ENCODE data around the gene CSF1. TPM values are rescaled to one million over a fixed set of nuclear protein-coding genes. Genes with fewer than 3 reads are reported as not detected.
A peak's percentile ranks its signal among the peaks of the same experiment; 100 is the strongest.

CSF1 gene
- total and polyA plus RNA-seq, 12 donors = 3.8 to 295 (median 88.5) TPM

- H3K9me3 ChIP-seq (replicated peaks in 1 of 3) = no peaks in the 10 kb centered on the region
- WGBS, 4 donors = 66 to 77% (median 73%) methylated on average over 5 of the region's 5 CpGs
- intact Hi-C loops (cut with DNase I) = no loop called here
- no peak overlapping the region for H3K4me3 ChIP-seq
- TF ChIP-seq CTCF (IDR thresholded peaks at IDR 0.05) (no peak), POLR2A (IDR thresholded peaks at IDR 0.05) (no peak)
- DNase-seq = peak in 2 of 7 donors; percentile 17 to 52
- peak overlapping the region in 2 of 5 donors; percentile 35 to 72 for H3K27ac ChIP-seq
- H3K27me3 ChIP-seq = no peaks in the 10 kb centered on the region
- H3K4me1 ChIP-seq (replicated peaks in 1 of 2) = peaks cover 0 to 12% of the 10 kb centered on the region in 2 donors
- no peaks in the 10 kb centered on the region for H3K36me3 ChIP-seq (replicated peaks in 1 of 2)
Observed at GRCh38 chr1:109864047-109864822, 46.4 kb upstream of the CSF1 start.

GRCh38 chr1:109864930-109865612 is 45.6 kb upstream of the CSF1 start:
- peak overlapping the region in 2 of 5 donors; percentile 35 to 72 for H3K27ac ChIP-seq
- WGBS, 4 donors = 69 to 76% (median 74%) methylated on average over 12 of the region's 12 CpGs

GRCh38 chr1:109866071-109866470 is 44.6 kb upstream of the CSF1 start:
- intact Hi-C loops (cut with DNase I) = no loop called here
- TF ChIP-seq CTCF (IDR thresholded peaks at IDR 0.05) = no peak
- TF ChIP-seq POLR2A (IDR thresholded peaks at IDR 0.05) = no peak

More at GRCh38 chr1:109864930-109865612, 45.6 kb upstream of the CSF1 start:
- intact Hi-C loops (cut with DNase I) = no loop called here
- TF ChIP-seq POLR2A (IDR thresholded peaks at IDR 0.05) = no peak
- no peak for TF ChIP-seq CTCF (IDR thresholded peaks at IDR 0.05)
- H3K4me1 ChIP-seq (replicated peaks in 1 of 2) = peaks cover 0 to 12% of the 10 kb centered on the region in 2 donors
- no peak for DNase-seq
- H3K4me3 ChIP-seq = no peak overlapping the region
- H3K9me3 ChIP-seq (replicated peaks in 1 of 3) = no peaks in the 10 kb centered on the region
- no peaks in the 10 kb centered on the region for H3K36me3 ChIP-seq (replicated peaks in 1 of 2)
- H3K27me3 ChIP-seq = no peaks in the 10 kb centered on the region

More at GRCh38 chr1:109866071-109866470, 44.6 kb upstream of the CSF1 start:
- Histone ChIP-seq H3K27me3 (no peaks in the 10 kb centered on the region), H3K4me1 (replicated peaks in 1 of 2) (peaks cover 0 to 12% of the 10 kb centered on the region in 2 donors), H3K36me3 (replicated peaks in 1 of 2) (no peaks in the 10 kb centered on the region), H3K9me3 (replicated peaks in 1 of 3) (no peaks in the 10 kb centered on the region), H3K27ac (peak overlapping the region in 1 of 5 donors; percentile 17), H3K4me3 (no peak overlapping the region)
- WGBS, 4 donors = 94 to 98% (median 97%) methylated on average over 2 of the region's 2 CpGs
- no peak for DNase-seq
